Subcutaneous adipose tissue (tissue), 4 donors: ENCODE results near the gene NTN5. TPM values are rescaled to one million over a fixed set of nuclear protein-coding genes. Genes with fewer than 3 reads are reported as not detected.

Source experiments
- CTCF ChIP-seq: fragments of 450-650 bp; IDR thresholded peaks from one replicate; pipeline ENCODE4 v1.5.1; 2016; ENCODE audit warnings: low read depth, mild to moderate bottlenecking, control low read depth, antibody characterized with exemption, moderate library complexity
- total RNA-seq, 4 donors: library from RNA; depleted of rRNA; stranded (reverse); fragments of >200 nt; gene quantifications; one replicate each; pipeline ENCODE4 v1.1.0, GENCODE V29; 2016

Gene NTN5
- total RNA-seq, 4 donors from 2014 or later, result 1.5 TPM; not detected in 3

GRCh38 chr19:48689449-48689848, 16.6 kb upstream of the NTN5 start:
- TF ChIP-seq CTCF, result no peak

DNA sequence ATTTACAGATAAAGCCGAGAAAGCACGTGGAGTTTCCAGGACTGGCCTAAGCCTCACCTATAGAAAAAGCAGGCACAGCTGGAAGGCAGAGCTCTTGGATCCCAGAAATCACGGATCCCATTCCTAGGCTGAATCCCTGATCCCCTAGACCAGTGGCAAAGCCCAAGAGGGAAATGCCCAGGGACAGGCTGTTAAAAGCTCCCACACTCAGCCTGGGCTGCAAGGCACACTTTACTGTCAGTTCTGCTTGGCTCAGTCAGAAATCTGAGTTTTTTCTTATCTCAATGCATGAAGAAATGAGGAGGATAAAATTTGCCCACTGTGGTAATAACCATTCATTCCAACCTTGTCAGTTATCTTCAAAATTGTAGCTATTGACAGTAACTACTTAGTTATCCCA, 15.0 kb upstream of the NTN5 start:
- TF ChIP-seq CTCF, result no peak

GRCh38 chr19:48686088-48686487, 13.3 kb upstream of the NTN5 start:
- TF ChIP-seq CTCF, result no peak

DNA sequence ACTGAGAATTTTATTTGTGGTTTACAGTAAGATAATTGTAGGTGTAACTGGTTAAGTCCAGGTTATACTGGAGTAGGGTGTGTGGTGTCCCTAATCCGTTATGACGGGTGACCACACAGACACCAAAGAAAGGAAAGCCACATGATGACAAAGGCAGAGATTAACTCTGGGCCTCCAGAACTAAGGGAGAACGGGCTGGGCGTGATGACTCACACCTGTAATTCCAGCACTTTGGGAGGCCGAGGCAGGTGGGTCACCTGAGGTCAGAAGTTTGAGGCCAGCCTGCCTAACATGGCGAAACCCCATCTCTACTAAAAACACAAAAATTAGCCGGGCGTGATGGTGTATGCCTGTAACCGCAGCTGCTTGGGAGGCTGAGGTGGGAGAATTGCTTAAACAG, 12.8 kb upstream of the NTN5 start:
- no peak for TF ChIP-seq CTCF

- TF ChIP-seq CTCF, result no peak
These were observed 10.5 kb upstream of the NTN5 start for GRCh38 chr19:48683349-48683748.

DNA sequence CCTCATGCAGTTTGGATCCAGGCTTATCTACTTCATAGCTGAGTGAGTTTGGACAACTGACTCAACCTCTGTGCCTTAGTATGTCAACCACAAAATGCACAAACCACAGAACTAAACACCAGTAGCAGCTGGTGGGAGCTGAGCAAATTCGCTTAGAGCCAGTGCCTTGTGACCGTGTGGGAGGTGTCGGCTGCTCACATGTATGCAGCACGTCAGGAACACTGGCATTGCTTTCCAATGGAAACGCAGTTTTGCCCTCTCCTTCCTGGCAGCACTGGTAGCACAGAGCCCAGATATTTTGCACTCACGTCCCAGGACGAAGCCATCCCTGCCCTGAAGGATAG, 8.3 kb upstream of the NTN5 start:
- no peak for TF ChIP-seq CTCF

DNA sequence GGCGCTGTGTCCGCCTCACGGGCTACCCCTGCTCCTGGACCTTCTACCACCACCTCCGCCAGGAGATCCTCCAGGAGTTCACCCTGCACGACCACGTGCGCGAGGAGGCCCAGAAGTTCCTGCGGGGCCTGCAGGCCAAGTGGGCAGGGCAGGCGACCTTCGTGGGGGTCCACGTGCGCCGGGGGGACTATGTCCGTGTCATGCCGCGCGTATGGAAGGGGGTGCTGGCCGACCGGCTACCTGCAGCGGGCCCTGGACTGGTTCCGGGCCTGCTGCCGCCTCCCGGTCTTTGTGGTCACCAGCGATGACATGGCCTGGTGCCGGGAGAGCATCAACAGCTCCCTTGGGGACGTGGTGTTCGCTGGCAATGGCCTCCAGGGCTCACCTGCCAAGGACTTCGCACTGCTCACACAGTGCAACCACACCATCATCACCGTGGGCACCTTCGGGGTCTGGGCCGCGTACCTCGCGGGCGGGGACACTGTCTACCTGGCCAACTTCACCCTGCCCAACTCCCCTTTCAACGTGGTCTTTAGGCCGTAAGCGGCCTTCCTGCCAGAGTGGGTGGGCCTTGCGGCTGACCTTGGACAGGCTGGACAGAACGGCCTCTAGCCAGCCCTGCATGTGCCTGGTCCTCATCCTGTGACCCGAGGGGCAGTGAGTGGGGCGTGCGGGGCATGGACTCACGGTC, 7.8 kb upstream of the NTN5 start:
- TF ChIP-seq CTCF, result no peak
